HG03442 (cell line): ENCODE results near the gene PPID.
"Not testable (repeated sequence)": the region's sequence is repeated elsewhere in the genome, so short reads cannot be mapped to it uniquely, and the experiment has no call there.

ENCODE experiments used
- ATAC-seq: cut with Tn5 transposase; IDR thresholded peaks from one replicate; pipeline ENCODE4 v1.9.1; 2021; ENCODE audit warnings: mild to moderate bottlenecking, moderate library complexity; ENCODE audit not compliant: unreplicated experiment

The PPID gene

DNA sequence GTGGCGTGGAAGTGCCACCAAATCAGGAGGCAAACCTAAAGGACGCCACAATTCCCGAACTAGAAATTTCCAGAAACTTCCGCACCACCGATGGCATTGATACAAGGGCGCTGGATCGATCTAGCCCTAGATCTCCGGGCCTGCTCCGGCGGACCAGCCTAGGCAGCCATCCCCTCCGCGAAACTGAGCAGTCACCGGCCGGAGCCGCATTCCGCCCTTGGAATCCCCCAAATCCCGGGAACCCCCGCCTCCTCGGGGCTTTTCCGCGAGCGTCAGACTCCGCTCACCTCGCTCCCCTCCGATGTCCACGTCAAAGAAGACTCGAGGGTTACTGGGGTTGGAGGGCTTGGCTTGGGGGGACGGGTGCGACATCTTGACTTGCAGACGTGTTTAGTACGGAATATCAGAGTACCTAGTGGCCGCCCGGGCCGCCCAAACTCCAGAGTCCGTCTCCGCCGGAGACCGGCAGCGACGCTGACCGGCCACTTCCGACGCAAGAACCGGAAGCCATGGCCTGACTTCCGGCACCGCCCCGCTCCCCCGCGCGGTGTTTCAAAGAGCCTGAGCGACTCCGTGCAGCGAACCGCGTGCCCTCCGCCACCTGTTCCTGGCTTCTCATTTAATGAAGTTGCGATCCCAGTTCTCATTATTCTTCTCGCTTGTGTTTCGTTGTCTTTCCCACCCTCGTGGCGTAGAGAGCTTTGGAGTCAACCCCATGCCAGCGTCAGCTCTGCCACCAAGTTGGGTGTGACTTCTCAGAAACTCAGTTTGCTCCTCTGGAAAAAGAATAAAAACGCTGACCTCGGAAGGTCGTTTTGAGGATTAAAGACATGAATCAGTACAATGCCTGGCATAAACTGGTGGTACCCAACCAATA, at the start of gene PPID:
PPID (minus strand) TSS at position 480 of the 877 bp plus-strand sequence; CDS start at position 372, 108 bp downstream.
- peak; percentile 96 for ATAC-seq

DNA sequence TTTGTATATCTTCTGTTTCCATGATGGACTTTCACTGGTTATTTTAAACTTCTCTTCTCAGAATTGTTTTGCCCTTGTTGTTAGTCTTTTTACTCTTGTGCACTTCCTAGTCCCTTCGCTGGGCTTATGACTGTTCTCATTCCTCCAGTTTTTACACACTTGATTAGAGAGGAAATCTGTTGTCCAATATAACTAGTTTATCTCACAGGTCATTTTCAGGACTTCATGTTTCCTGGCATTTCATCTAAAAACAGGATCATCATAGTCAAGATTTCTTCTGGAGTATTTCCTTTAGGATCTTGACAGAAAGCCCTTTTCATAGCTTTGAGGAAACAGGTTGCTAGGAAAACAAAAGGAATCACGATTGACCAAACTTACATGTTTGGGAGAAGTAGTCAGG, 48.6 kb upstream of the PPID start:
- no peak for ATAC-seq

DNA sequence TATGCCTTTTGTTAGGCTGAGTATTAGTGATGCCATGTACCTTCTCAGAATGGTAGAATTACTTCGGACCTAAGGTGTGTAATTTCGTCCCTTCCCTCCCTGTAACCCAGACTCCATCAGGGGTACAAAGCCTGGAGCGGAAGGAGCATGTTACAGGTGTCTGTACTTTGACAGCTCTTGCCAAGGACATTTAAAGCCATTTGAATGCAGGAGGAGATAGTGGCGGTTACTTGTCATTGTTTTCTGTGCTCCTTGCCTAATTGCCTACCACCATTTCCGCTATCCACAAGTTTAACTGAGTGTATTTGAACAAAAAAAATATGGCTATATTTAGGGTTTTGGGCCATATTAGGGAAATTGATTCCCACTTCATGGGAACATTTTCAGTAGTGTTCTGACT, 47.5 kb upstream of the PPID start:
- no peak for ATAC-seq

DNA sequence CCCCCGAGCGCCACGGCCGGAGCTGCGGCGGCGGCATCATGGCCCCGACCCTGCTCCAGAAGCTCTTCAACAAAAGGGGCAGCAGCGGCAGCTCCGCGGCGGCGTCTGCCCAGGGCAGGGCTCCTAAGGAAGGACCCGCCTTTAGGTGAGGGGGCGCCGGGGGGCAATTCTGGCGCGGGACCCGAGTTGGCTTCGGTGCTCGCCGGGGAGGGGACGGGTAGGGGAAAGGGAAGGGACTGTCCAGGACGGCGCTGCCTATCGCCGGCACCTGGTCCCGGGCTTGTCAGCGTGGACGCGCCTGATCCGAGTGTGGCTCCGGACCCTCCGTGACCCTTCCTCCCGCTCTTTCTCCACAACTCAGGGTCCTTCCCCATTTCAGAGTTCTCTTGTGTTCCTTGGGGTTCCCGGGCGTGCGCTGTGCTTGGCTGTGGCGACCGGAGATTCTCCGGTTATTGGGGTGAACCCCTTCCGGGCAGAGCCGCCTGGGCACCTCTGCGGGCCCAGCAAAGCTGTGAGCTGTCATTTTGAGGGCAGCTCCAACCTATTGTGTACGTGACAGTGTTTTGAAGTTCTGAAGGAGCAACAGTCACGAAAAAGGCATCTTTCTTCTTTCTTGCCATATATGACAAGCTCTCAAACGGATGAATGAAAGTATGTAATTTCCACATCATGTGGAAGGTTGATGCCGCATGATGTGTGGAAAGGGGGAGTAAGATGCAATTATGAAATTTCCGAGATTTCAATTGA, 46.2 kb upstream of the PPID start:
- ATAC-seq: peak; percentile 29

DNA sequence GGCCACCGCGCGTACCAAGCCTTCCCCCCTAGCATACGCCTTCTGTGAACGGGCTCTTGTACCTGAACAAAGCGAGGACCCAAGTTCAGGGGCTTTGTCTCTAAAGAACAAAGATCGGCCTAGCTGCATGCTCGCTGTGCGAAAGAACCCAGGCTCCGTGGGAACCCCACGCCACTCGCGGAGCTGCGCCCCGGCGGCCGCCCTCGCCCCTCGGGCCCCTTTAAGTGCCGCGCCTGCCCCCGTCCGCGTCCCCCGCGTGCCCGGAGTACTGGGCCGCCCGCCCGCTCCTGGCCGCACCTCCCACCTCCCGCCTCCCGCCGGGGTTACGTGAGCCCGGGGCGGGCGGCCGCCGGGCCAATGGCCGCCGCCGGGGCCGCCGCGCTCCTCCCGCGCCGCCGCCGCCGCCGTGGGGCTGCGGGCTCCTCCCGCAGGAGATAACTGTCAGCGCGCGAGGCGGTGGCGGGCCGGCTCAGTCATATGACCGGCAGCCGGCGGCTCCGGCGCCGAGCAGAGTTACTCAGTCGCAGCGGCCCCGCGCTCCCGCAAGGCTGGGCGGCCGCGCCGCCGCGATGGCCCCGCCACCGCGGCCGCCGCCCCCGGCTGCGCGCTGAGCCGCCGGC, 45.5 kb upstream of the PPID start, which contains the start of gene FNIP2:
FNIP2 (plus strand) TSS at position 472 of the 620 bp plus-strand sequence. CDS start 187 bp downstream, outside the sequence.
- peak; percentile 76 for ATAC-seq

DNA sequence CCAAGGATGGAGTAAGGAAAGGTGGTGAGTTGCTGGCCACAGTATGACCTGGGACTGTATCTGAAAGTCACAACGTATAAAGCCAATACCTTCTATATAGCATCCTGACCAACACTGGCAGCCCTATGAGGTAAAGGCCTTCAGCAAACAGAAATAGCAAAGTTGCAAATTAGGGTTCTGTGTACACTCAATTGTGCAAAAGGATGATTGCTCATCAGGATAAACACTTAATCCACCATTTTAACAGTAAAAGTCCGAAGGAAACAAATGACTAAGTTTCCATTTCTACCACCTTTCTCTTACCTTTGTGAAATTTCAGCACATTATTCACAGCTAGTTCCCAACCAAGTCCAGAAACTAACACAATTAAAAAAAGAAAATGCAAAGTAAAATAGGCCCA, 44.3 kb upstream of the PPID start:
- ATAC-seq: no peak

DNA sequence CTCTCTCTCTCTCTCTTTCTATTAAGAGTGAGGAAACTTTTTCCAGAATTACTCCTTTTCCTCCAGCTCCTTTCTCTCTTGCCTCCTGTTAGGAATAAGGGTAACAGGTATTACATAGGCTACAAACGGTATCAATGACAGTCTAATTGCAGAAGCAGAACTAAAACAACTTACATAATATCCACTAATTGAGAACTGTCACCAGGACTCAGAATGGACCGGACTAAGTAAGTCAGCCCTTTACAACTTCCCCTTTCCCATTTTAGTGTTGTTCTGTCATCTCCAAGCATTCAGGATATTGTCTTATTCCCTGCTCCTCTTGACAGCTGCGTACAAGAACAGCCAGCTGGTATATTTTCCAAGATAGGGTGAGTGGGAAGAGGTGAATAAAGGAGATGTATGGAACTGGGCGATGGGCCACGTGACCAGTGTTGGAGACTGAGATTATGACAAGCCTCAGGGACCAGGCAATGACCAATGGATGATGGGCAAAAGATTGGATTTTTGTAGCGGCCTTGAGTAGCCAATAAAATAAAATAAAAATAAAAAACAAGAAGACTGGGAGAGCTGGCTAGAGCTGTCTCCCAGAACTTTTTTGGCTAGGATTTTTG, 43.3 kb upstream of the PPID start:
- ATAC-seq: no peak

DNA sequence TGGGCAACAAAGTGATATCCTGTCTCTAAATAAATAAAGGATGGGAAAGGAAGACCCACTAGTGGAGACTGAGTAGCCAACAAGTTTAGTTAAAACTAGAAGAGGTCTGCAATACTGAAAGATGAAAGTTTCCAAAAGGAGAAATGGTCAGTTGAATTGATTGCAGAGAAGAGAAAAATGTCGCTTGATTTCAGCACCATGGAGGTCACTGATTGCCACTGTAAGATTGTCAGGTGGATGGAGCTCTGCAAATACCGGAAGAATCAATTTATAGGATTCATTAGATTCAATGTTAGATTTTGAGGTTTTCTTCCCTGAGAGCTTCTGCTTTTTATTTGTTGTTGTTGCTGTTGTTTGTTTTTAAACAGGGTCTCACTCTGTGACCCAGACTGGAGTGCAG, 40.3 kb upstream of the PPID start:
- no peak for ATAC-seq

DNA sequence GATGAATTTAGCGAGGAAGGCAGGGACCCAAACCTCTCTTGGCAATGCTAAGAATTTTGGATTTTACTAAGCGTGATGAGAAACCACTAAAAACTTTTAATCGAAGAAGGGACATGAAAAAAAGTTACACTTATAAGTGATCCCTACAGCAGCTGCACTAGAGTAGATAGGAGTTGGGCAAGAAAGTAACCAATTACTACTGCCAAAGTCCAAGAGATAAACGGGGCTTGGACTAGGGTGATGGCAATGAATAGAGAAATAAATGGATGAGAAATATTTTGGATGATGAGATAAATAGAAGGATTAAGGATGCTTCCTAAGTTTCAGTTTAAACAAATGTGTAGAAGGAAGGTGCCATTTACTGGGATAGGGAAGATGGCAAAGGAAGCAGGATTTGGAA, 39.4 kb upstream of the PPID start:
- ATAC-seq: no peak

DNA sequence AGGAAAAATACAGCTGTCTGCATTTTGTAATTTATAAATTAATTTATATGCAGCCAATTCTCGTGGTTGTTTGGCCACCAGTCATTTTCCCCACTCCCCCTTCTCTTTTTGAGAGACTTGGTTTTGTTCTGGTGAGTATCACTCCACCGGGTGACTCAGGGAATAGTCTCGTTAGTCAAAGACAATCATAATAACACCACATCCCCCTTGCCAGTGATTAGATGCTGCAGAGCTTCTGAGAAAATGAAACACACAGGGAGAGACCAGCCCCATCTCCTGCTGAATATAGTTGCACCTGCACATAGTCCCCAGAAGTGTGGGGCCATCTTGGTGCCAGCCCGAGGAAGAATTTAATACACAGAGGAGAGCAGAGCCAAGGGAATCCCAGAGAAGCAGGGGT, 37.7 kb upstream of the PPID start:
- no peak for ATAC-seq

DNA sequence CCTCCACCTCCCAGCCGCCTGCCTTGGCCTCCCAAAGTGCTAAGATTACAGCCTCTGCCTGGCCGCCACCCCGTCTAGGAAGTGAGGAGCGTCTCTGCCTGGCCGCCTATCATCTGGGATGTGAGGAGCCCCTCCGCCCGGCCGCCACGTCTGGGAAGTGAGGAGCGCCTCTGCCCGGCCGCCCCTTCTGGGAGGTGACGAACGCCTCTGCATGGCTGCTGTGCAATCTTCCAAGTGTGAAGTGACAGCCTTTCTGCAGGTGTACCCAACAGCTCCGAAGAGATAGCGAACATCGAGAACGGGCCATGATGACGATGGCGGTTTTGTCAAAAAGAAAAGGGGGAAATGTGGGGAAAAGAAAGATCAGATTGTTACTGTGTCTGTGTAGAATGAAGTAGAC, 36.3 kb upstream of the PPID start:
- not testable (repeated sequence) for ATAC-seq

DNA sequence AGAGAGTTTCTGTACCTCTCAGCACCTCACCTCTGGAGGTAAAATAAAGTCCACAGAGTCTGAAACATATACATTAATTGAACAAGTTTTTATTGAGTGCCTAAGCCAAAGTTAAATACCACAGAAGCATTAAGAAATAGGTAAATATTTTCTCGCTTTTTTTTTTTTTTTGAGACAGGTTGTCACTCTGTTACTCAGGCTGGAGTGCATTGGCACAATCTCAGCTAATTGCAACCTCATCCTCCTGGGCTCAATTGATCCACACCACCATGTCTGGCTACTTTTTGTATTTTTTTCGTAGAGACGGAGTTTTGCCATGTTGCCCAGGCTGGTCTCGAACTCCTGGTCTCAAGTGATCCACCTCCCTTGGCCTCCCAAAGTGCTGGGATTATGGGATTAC, 35.5 kb upstream of the PPID start:
- no peak for ATAC-seq

DNA sequence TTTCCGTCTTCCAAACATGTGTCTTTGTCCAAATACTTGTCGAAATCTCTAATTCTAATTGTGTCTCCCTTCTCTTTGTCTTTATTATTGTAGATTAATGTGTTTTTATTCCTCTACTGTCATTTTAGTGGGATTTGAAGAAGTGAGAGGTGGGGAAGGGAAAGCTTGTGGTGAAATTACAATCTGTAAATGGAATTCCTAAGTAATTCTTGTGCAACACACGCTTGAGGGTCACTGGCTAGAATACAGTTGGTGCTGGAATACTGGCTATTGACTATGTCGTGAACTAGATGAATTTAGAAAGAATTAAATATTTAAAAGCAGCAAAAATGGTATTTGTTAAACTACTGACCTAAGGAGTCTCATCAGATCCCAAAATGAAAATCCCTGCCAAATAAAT, 34.9 kb upstream of the PPID start:
- no peak for ATAC-seq

DNA sequence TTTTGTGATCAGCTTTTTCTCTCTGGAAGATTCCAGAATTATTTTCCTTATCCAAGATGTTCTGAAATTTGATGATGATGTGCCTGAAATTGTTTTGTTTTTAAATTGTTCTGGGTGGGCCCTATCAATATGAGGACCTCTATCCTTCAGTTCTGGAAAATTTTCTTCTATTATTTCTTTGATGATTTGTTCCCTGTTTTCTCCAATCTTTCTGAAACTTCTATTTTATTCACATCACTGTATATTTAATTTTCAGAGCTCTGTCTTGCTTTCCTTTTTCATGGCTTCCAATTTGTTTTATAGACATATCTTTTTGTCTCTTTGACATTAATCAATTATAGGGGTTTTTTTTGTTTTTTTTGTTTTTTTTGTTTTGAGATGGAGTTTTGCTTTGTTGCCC, 33.4 kb upstream of the PPID start:
- no peak for ATAC-seq

DNA sequence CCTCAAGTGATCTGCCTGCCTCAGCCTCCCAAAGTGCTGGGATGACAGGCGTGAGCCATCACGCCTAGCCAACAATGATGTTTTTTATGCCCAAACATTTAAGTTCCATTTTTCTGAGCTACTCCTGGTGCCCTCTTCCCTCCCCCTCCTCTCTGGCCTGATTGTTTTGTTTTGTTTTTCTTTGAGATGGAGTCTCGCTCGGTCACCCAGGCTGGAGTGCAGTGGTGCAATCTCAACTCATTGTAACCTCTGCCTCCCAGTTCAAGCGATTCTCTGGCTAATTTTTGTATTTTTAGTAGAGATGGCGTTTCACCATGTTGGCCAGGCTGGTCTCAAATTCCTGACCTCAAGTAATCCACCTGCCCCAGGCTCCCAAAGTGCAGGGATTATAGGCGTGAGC, 32.6 kb upstream of the PPID start:
- not testable (repeated sequence) for ATAC-seq

DNA sequence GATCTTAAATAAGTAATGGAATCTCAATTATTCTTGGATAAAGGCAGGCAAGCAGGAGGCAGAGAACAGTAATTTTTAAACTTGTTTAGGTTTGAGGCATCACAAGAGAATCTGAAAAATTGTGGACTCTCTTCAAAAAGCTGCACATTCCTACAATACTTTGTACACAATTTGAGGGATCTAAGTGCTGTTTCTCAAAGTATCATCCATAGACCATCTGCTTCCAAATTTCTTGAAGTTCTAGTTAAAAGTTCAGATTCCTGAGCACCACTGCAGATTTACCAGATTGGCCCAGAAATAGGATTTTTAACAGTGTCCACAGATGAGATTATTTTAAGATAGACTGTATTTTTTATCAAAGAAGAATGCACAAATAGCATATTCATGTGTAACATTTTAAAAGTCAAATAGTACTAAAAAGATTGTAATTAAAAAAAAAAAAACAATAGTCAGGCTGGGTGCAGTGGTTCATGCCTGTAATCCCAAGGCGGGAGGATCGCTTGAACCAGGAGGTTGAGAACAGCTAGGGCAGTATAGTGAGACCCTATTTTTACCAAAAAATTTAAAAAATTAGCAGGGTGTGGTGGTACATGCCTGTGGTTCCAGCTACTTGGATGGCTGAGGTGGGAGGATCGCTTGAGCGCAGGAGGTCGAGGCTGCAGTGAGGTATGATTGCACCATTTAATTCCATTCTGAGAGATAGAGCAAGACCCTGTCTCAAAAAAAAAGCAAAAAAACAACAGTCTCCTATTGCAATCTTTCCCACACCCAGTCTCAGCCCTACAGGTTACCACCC, 31.4 kb upstream of the PPID start:
- ATAC-seq: no peak

DNA sequence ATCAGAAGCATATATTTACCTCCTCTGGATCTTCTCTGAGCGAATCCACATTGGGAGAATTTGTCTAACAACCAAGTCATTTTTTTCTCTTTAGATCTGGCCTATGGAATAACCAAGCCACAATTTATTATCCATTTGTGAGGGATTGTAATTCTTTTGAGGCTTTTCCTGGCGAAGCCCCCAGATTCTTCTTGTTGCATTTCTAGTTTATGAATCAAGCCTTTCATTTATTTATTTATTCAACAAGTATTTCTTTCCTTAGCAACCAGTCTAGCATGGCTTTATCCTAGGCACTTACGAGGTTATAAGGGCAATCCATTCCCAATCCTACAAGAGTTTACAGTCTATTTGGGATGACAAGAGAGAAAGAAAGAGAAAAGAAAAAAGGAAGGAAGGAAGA, 27.2 kb upstream of the PPID start:
- ATAC-seq: no peak

DNA sequence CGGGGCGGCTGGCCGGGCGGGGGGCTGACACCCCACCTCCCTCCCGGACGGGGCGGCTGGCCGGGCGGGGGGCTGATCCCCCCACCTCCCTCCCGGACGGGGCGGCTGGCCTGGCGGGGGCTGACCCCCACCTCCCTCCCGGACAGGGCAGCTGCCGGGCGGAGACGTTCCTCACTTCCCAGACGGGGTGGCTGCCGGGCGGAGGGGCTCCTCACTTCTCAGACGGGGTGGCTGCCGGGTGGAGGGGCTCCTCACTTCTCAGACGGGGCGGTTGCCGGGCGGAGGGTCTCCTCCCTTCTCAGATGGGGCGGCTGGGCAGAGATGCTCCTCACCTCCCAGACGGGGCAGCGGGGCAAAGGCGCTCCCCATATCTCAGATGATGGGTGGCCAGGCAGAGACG, 23.3 kb upstream of the PPID start:
- not testable (repeated sequence) for ATAC-seq

DNA sequence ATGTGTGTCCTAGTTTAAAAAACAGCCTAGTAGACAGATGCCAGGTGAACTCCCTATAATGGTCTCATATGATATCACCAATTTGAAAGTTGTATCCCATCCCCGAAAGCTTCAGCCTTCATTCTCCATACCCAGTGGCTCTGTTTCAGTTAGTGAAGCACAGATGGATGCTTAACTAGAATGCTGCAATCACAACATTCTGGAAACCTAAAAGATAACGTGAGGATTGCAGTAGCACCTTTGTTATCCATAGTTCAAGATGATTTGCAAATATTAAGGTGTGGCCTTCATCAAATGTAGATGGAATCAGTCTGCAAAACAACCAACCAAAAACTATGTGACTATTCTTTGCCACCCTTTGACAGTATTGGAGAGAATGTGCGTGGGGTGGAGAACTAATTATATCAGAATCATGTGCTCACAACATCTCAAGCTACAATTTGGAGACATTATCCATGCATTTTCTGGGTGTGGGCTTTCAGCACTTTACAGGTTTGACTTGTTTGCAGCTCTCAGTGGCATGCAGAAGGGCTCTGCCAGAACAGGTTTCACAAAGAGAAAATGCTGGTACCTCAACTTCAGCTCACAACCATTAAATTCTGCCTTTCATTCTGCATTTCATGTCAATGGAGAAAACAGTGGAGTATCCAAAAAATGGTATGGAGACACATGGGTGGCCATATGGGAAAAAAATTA, 18.3 kb upstream of the PPID start:
- ATAC-seq: no peak

DNA sequence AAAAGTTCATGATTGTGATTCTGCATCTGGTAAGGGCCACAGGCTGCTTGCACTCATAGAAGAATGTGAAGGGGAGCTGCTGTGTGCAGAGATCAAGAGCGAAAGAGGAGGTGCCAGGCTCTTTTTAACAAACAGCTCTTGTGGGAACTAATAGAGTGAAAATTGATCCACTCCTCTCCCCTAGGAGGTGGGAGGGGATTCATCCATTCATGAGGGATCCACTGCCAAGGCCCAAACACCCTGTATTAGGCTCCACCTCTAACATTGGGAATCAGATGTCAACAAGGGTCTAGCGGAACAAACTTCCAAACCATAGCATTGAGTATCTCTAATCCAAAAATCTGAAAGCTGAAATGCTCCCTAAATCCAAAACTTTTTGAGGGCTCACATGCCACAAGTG, 16.4 kb upstream of the PPID start:
- ATAC-seq: no peak
